DMS153 treated with DMSO at 0.1 percent for 48 hours (cell line): ENCODE measurements around the gene PDZD4.

Experiments
- DNase-seq: peaks from one replicate; lab custom pipeline; 2025; ENCODE audit not compliant: unreplicated experiment; lab: John Stamatoyannopoulos, UW

The PDZD4 gene

GRCh38 chrX:153867671-153868070, 37.3 kb upstream of the PDZD4 start:
- no peak for DNase-seq

- no peak for DNase-seq
Measured at GRCh38 chrX:153867139-153867538, 36.8 kb upstream of the PDZD4 start.

GRCh38 chrX:153866302-153867019, 36.1 kb upstream of the PDZD4 start:
- DNase-seq = no peak

GRCh38 chrX:153865685-153866084, 35.3 kb upstream of the PDZD4 start:
- no peak for DNase-seq

- DNase-seq = no peak
Measured at GRCh38 chrX:153865321-153865580, 34.9 kb upstream of the PDZD4 start.

- DNase-seq = no peak
Measured at GRCh38 chrX:153864561-153865320, 34.4 kb upstream of the PDZD4 start.

- no peak for DNase-seq
Measured at GRCh38 chrX:153864101-153864500, 33.8 kb upstream of the PDZD4 start.

GRCh38 chrX:153863251-153863991, 33.1 kb upstream of the PDZD4 start:
- no peak for DNase-seq

- DNase-seq = no peak
Measured at GRCh38 chrX:153862369-153863250, 32.3 kb upstream of the PDZD4 start.

GRCh38 chrX:153861733-153862310, 31.5 kb upstream of the PDZD4 start:
- no peak for DNase-seq

- no peak for DNase-seq
Measured at GRCh38 chrX:153861151-153861550, 30.8 kb upstream of the PDZD4 start.

GRCh38 chrX:153857348-153857903, 27.1 kb upstream of the PDZD4 start:
- no peak for DNase-seq

GRCh38 chrX:153854702-153855101, 24.4 kb upstream of the PDZD4 start:
- DNase-seq = no peak

- DNase-seq = no peak
Measured at GRCh38 chrX:153853902-153854267, 23.5 kb upstream of the PDZD4 start.

- no peak for DNase-seq
Measured at GRCh38 chrX:153853180-153853901, 23.0 kb upstream of the PDZD4 start.

- DNase-seq = no peak
Measured at GRCh38 chrX:153851981-153852380, 21.6 kb upstream of the PDZD4 start.

GRCh38 chrX:153848325-153848724, 18.0 kb upstream of the PDZD4 start:
- no peak for DNase-seq

- DNase-seq = no peak
Measured at GRCh38 chrX:153845842-153846241, 15.5 kb upstream of the PDZD4 start.

- no peak for DNase-seq
Measured at GRCh38 chrX:153845195-153845594, 14.9 kb upstream of the PDZD4 start.

- no peak for DNase-seq
Measured at GRCh38 chrX:153844509-153845082, 14.3 kb upstream of the PDZD4 start.
